HepG2 (cell line): ENCODE results near the gene TGM4. TPM values are rescaled to one million over a fixed set of nuclear protein-coding genes. Genes with fewer than 3 reads are reported as not detected.

ENCODE experiments used
- ATAC-seq: fragments of 200-7000 bp; cut with Tn5 transposase; 3 replicates; pipeline ENCODE4 v1.9.1; 2020; ENCODE audit warnings: mild to moderate bottlenecking, moderate library complexity
- BruUV-seq: library from RNA; stranded (reverse); fragments of 400-500 nt; replicated peaks from 2 replicates; lab custom pipeline; 2021; lab: Mats Ljungman, UMichigan
- CTCF ChIA-PET: fragments of 300-600 bp; formaldehyde crosslinking; extraction: SDS; loops from one replicate; lab custom pipeline; 2021; ENCODE audit warnings: low total read pairs, inconsistent platforms, low intra/inter-chr PET ratio; lab: Yijun Ruan, JAX
- POLR2A ChIA-PET: fragments of 350-600 bp; sonication (Branson Sonifier 250); formaldehyde crosslinking; loops from one replicate; lab custom pipeline; 2020; ENCODE audit warnings: antibody characterized with exemption, inconsistent platforms; lab: Yijun Ruan, JAX
- DNase-seq: peaks from one replicate; pipeline ENCODE4 v3.0.0-alpha.2; 2015; ENCODE audit warnings: low spot score
- FAIRE-seq: peaks from 3 replicates; lab custom pipeline; 2011; peaks lifted over from hg19 to GRCh38; lab: Jason Lieb, UNC
- H2AFZ ChIP-seq: one replicate; pipeline ENCODE4 v1.6.1; 2011; ENCODE audit warnings: low read length, inconsistent platforms
- H3K27ac ChIP-seq: fragments of 300-600 bp; 3 replicates; pipeline ENCODE4 v1.8.0; 2011; ENCODE audit warnings: mixed run types, mild to moderate bottlenecking, mixed read lengths, low read length, inconsistent platforms; ENCODE audit not compliant: insufficient read depth; ENCODE audit errors: extremely low read length
- H3K27me3 ChIP-seq, 2 experiments: fragments of 200-600 bp in 1 of 2; 2 replicates in 1 of 2; 3 replicates in 1 of 2; pipeline versions ENCODE4 v1.6.0 to v1.8.0; 2011; ENCODE audit warnings: low read length in 2 of 2, mild to moderate bottlenecking in 2 of 2, moderate library complexity in 2 of 2, inconsistent platforms in 1 of 2; ENCODE audit not compliant: insufficient read depth in 2 of 2, control insufficient read depth in 1 of 2
- H3K36me3 ChIP-seq, 2 experiments: fragments of 200-600 bp in 1 of 2; replicated peaks in 1 of 2; 2 replicates in 1 of 2; 3 replicates in 1 of 2; pipeline versions ENCODE4 v1.5.1 to v1.8.0; 2011; ENCODE audit warnings: low read length in 2 of 2, inconsistent platforms in 1 of 2; ENCODE audit not compliant: insufficient read depth in 2 of 2, control insufficient read depth in 1 of 2
- H3K4me1 ChIP-seq: 2 replicates; pipeline ENCODE4 v1.5.1; 2012; ENCODE audit warnings: low read length, inconsistent platforms; ENCODE audit not compliant: insufficient read depth
- H3K4me2 ChIP-seq: 2 replicates; pipeline ENCODE4 v1.6.0; 2011; ENCODE audit warnings: low read depth, low read length, inconsistent platforms
- H3K4me3 ChIP-seq, 3 experiments: fragments of 200-600 bp in 1 of 3; sonication (generic), shearing (Covaris generic) in 1 of 3; replicated peaks in 1 of 3; 2 replicates each; pipeline ENCODE4 v1.5.1; 2011 to 2016; ENCODE audit warnings: low read length in 3 of 3, inconsistent platforms in 2 of 3, low read depth in 2 of 3, mild to moderate bottlenecking in 2 of 3, control low read depth in 1 of 3, mixed read lengths in 1 of 3; ENCODE audit not compliant: insufficient read depth in 1 of 3
- H3K79me2 ChIP-seq: one replicate; pipeline ENCODE4 v1.6.1; 2011; ENCODE audit warnings: low read length, inconsistent platforms; ENCODE audit not compliant: insufficient read depth
- H3K9ac ChIP-seq: 2 replicates; pipeline ENCODE4 v1.6.0; 2011; ENCODE audit warnings: mild to moderate bottlenecking, low read depth, low read length, inconsistent platforms; ENCODE audit not compliant: insufficient read depth
- H3K9me3 ChIP-seq: 2 replicates; pipeline ENCODE4 v1.5.1; 2012; ENCODE audit warnings: mild to moderate bottlenecking, low read length
- H4K20me1 ChIP-seq: 2 replicates; pipeline ENCODE4 v1.6.0; 2011; ENCODE audit warnings: inconsistent platforms, mild to moderate bottlenecking, low read length, moderate library complexity; ENCODE audit not compliant: insufficient read depth
- ATF7-NPFF ChIP-seq: sonication (generic); formaldehyde crosslinking; IDR thresholded peaks from 2 replicates; pipeline ENCODE4 v1.8.1; 2023; ENCODE audit warnings: mild to moderate bottlenecking, low read depth, missing genetic modification reagents, moderate library complexity
- CEBPZ ChIP-seq: IDR thresholded peaks from 2 replicates; pipeline ENCODE4 v1.6.1; 2012; ENCODE audit warnings: low read length, improper control_type of control experiment
- IRF9 ChIP-seq: sonication (generic); formaldehyde crosslinking; IDR thresholded peaks from 2 replicates; pipeline ENCODE4 v1.8.0; 2022; ENCODE audit warnings: missing genetic modification reagents, mild to moderate bottlenecking, borderline replicate concordance
- NFYB ChIP-seq: sonication (generic); formaldehyde crosslinking; IDR thresholded peaks from 2 replicates; pipeline ENCODE4 v1.4.0; 2020; ENCODE audit warnings: missing genetic modification reagents
- RBM22 ChIP-seq: fragments of 200-400 bp; formaldehyde crosslinking; optimal IDR thresholded peaks from 2 replicates; pipeline ENCODE3; 2017; ENCODE audit warnings: mild to moderate bottlenecking, low read length, moderate library complexity
- RNF2 ChIP-seq: fragments of 450-650 bp; conservative IDR thresholded peaks from 2 replicates; pipeline ENCODE4 v1.6.1; 2016; ENCODE audit warnings: low read depth
- USF2 ChIP-seq, 2 experiments: sonication (generic) in 1 of 2; formaldehyde crosslinking in 1 of 2; IDR thresholded peaks; 2 replicates each; pipeline versions ENCODE4 v1.5.1 to v1.6.1; 2011 to 2020; ENCODE audit warnings: borderline replicate concordance in 1 of 2, low read depth in 1 of 2, low read length in 1 of 2, mild to moderate bottlenecking in 1 of 2, missing genetic modification reagents in 1 of 2, moderate library complexity in 1 of 2
- ZC3H13 ChIP-seq: sonication (generic); formaldehyde crosslinking; IDR thresholded peaks from 2 replicates; pipeline ENCODE4 v1.8.1; 2023; ENCODE audit warnings: mild to moderate bottlenecking, missing genetic modification reagents, moderate library complexity
- ZNF225 ChIP-seq: sonication (generic); formaldehyde crosslinking; IDR thresholded peaks from 2 replicates; pipeline ENCODE4 v1.4.0; 2020; ENCODE audit warnings: mild to moderate bottlenecking, missing genetic modification reagents
- ZNF558 ChIP-seq: sonication (generic); formaldehyde crosslinking; IDR thresholded peaks from 2 replicates; pipeline ENCODE4 v1.9.0; 2022; ENCODE audit warnings: mild to moderate bottlenecking, missing genetic modification reagents, borderline replicate concordance
- ZNF563 ChIP-seq: sonication (generic); formaldehyde crosslinking; IDR thresholded peaks from 2 replicates; pipeline ENCODE4 v1.8.0; 2022; ENCODE audit warnings: mild to moderate bottlenecking, moderate library complexity, missing genetic modification reagents
- ZNF570 ChIP-seq: sonication (generic); formaldehyde crosslinking; IDR thresholded peaks from 2 replicates; pipeline ENCODE4 v1.4.0; 2020; ENCODE audit warnings: mild to moderate bottlenecking, missing genetic modification reagents, borderline replicate concordance
- ZNF670 ChIP-seq: sonication (generic); formaldehyde crosslinking; IDR thresholded peaks from 2 replicates; pipeline ENCODE4 v1.8.0; 2022; ENCODE audit warnings: mild to moderate bottlenecking, missing genetic modification reagents, borderline replicate concordance
- WGBS: methylation state at CpG from one replicate; pipeline ENCODE4 v1.1.6; 2017; ENCODE audit warnings: low lambda C conversion rate; 5-methylcytosine and 5-hydroxymethylcytosine counted together
- in situ Hi-C: cut with HindIII; loops from 2 replicates; pipeline ENCODE4 v1.10.0; 2017; ENCODE audit warnings: low pct_unique_long_range_greater_than_20kb; ENCODE audit not compliant: extremely low pct_ligation_motif_present
- intact Hi-C: fragments of 100-400 bp; cut with micrococcal nuclease; formaldehyde crosslinking; loops from one replicate; pipeline ENCODE4 v1.10.0; 2022; ENCODE audit not compliant: unreplicated experiment
- polyA plus RNA-seq, 8 experiments: library from polyadenylated mRNA; depleted of rRNA in 3 of 8; stranded (reverse) in 7 of 8; unstranded in 1 of 8; fragments of >200 nt; fragmentation: Illumina TruSeq in 4 of 8; extraction: Trizol in 4 of 8; gene quantifications; 2 replicates each; pipeline versions ENCODE4 v1.2.1 to v1.2.3, GENCODE V29; 2011 to 2016; ENCODE audit warnings: low read depth in 4 of 8, missing spikeins in 1 of 8, mixed read lengths in 1 of 8; ENCODE audit not compliant: insufficient read depth in 1 of 8
- total RNA-seq, 5 experiments: library from RNA; depleted of rRNA; stranded (reverse); fragments of >200 nt; fragmentation: Illumina TruSeq; extraction: Trizol; gene quantifications; 2 replicates each; pipeline ENCODE4 v1.2.3, GENCODE V29; 2016; ENCODE audit warnings: low read depth in 1 of 5

TGM4 gene
- total and polyA plus RNA-seq, 2 of the 13 experiments (the other 11 are each of a cell fraction or from before 2014, with no cell fraction given): 0.07 to 0.15 TPM

GRCh38 chr3:44862226-44862637, 12.2 kb upstream of the TGM4 start:
- POLR2A ChIA-PET: no interaction called here
- ATAC-seq: peak; percentile 16
- peaks cover 0 to 3% of the 10 kb centered on the region in 2 experiments; a peak in 1 of 5 replicates for H3K36me3 ChIP-seq

More at GRCh38 chr3:44862226-44862637, 12.2 kb upstream of the TGM4 start:
- Histone ChIP-seq H3K9me3 (no peaks in the 10 kb centered on the region), H3K79me2 (peaks cover 4% of the 10 kb centered on the region), H3K4me3 (peak overlapping the region; percentile 38 to 76 (median 46); a peak in 5 of 6 replicates), H3K4me1 (peaks cover 9% of the 10 kb centered on the region), H3K4me2 (peak overlapping the region; percentile 97), H4K20me1 (no peaks in the 10 kb centered on the region), H3K9ac (peak overlapping the region; percentile 74), H2AFZ (peak overlapping the region; percentile 65), H3K27me3 (no peaks in the 10 kb centered on the region), H3K27ac (peak overlapping the region; percentile 39)
- CTCF ChIA-PET: no interaction called here
- in situ Hi-C loops (no loop called here), intact Hi-C loops (no loop called here)
- DNase-seq (peak; percentile 9), FAIRE-seq (no peak)
- no TSS peak for BruUV-seq
- WGBS: 23% methylated on average over 8 of the region's 25 CpGs
- TF ChIP-seq USF2 (IDR thresholded peaks at IDR 0.05; ENCODE audit: low read depth, low read length) (peak; percentile 26; the same call in 1 of the 2 replicates), USF2 (CRISPR knock-in tag; IDR thresholded peaks at IDR 0.05; ENCODE audit: borderline replicate concordance) (no peak), ZNF558 (0 out of 2 replicates have a peak, but pooled peaks have one; percentile 17), ZC3H13 (peak; percentile 59; the same call in 1 of the 2 replicates), ZNF570 (CRISPR knock-in tag) (no peak), ATF7-NPFF (CRISPR knock-in tag) (peak; percentile 1; the same call in 1 of the 2 replicates), RBM22 (peak; percentile 27), NFYB (CRISPR knock-in tag) (no peak), ZNF563 (CRISPR knock-in tag) (0 out of 2 replicates have a peak, but pooled peaks have one; percentile 1), IRF9 (CRISPR knock-in tag) (no peak), ZNF225 (0 out of 2 replicates have a peak, but pooled peaks have one; percentile 3), ZNF670 (CRISPR knock-in tag) (peak; percentile 1; the same call in 1 of the 2 replicates), CEBPZ (no peak), RNF2 (0 out of 2 replicates have a peak, but pooled peaks have one; percentile 14)
